LNCAP (cell line): ENCODE data around the gene ACBD4.

ENCODE experiments used
- TF ChIP-seq, protein P1 (sequence below): fragments of 450-650 bp; IDR thresholded peaks from 2 replicates; pipeline ENCODE4 v1.5.1; 2017; ENCODE audit warnings: mild to moderate bottlenecking

Gene ACBD4, protein sequence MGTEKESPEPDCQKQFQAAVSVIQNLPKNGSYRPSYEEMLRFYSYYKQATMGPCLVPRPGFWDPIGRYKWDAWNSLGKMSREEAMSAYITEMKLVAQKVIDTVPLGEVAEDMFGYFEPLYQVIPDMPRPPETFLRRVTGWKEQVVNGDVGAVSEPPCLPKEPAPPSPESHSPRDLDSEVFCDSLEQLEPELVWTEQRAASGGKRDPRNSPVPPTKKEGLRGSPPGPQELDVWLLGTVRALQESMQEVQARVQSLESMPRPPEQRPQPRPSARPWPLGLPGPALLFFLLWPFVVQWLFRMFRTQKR

DNA sequence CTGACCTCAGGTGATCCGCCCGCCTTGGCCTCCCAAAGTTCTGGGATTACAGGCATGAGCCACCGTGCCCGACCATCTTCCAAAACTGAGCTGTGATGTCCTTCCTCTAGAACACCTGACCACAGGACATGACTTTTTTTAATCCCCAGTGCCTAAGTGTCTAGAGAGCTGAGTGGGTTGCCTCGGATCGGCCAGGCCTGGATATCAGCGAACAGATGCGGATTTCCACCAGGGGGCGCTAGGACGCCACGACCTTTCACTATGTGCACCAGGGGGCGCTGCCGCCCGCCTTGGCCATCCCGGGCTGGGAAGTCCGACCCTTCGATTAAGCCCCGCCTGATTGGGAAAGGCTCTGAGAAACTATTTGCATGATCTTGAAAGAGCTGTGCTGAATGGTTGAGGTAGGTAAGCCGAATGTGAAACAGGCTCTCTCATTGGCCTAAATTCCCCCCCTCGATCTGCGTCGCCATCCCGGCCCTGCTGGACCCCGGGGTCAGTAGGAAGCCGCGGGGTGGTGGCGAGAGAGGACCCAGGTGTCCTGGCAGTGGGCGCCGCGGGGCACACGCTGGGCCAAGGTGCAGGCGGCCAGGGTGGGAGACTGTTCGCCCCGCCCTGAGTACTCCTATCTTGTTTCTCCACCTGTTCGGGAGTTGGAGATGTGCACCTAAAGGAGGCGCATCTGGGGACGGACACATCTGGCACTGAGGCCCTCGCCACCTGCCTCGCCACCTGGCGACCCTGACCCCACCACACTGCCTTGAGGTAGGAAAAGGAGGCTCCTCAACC, at the start of gene ACBD4:
ACBD4 (plus strand) TSS at position 496 of the 786 bp plus-strand sequence. CDS start 458 bp downstream, outside the sequence.
- TF ChIP-seq, protein P1, sequence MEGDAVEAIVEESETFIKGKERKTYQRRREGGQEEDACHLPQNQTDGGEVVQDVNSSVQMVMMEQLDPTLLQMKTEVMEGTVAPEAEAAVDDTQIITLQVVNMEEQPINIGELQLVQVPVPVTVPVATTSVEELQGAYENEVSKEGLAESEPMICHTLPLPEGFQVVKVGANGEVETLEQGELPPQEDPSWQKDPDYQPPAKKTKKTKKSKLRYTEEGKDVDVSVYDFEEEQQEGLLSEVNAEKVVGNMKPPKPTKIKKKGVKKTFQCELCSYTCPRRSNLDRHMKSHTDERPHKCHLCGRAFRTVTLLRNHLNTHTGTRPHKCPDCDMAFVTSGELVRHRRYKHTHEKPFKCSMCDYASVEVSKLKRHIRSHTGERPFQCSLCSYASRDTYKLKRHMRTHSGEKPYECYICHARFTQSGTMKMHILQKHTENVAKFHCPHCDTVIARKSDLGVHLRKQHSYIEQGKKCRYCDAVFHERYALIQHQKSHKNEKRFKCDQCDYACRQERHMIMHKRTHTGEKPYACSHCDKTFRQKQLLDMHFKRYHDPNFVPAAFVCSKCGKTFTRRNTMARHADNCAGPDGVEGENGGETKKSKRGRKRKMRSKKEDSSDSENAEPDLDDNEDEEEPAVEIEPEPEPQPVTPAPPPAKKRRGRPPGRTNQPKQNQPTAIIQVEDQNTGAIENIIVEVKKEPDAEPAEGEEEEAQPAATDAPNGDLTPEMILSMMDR, result peak; percentile 100

DNA sequence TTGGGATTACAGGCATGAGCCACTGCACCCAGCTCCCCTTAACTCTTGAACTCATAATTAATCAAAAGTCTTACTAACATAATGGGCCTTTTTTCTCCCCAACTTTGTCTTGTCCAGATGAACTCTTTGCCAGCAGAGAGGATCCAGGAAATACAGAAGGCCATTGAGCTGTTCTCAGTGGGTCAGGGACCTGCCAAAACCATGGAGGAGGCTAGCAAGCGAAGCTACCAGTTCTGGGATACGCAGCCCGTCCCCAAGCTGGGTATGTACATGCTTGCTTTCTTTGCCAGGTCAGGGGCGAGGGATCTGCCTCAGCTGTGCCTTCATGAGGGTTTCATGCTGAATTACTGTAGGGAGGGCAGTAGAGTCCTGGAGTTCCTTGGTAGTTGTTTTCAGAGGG, 49.1 kb upstream of the ACBD4 start:
- TF ChIP-seq, protein P1, result no peak

DNA sequence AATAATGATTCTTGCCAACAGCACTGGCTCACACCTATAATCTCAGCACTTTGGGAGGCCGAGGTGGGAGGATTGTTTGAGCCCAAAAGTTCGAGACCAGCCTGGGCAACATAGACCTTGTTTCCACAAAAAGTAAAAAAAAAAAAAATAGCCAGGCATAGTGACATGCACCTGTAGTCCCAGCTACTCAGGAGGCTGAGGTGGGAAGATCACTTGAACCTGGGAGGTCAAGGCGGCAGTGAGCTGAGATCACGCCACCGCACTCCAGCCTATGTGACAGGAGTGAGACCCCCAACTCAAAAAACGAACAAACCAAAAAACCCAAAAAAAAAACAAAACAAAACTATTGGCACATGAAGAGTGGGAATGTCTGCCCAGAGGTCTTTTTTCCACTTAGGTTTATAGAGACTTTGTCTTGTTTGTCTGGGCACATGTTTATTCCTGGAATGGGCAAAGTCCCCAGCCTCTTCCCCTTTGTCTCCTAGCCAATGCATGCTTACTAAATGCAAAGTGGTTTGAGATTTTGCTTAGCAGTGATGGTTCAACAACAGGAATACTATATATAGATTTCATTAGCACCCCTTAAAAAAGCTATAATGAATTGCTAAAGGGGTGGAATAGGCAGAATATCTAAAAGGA, 48.5 kb upstream of the ACBD4 start:
- TF ChIP-seq, protein P1, result no peak

DNA sequence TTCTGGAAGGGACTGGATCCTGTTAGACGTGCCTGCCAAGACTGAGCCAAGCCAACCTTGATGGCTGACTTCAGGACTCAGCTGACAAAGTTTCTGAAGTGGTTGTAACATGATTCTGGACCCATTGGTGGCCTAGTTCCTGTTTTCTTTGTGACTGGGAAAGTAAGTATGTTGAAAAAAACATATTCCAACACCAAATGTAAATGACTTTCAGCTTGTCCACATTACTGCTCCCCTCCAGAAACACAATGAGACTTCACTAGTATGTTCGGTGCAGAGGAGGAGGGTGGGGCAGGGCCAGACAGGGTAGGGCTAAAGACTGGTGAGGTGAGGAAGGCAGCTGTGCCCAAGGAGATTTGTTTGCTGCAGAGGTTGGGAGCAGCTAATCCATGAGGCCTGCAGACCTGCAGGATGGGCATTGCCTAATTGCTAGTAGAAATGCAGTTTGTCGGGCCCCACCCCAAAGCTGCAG, 47.9 kb upstream of the ACBD4 start:
- TF ChIP-seq, protein P1, result no peak

DNA sequence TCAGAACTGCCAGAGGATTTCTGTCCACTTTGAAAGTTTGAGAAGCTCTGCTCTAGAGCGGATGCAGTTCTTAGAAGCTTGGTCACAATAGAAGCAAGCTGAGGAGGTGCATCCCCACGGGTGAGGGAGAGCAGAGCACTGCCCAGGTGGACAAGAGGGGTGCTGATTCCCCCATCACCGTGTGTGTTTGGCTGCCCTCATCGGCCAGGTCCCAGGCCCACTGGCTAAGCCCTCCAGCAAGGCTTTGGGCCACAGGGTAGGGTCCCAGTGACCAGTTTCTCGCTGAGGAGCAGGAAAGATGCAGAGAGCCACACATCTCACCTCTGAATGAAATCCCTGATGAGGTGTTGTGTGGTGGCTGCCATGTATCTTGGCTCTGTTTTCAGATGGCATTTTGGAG, 47.5 kb upstream of the ACBD4 start:
- TF ChIP-seq, protein P1, result no peak

DNA sequence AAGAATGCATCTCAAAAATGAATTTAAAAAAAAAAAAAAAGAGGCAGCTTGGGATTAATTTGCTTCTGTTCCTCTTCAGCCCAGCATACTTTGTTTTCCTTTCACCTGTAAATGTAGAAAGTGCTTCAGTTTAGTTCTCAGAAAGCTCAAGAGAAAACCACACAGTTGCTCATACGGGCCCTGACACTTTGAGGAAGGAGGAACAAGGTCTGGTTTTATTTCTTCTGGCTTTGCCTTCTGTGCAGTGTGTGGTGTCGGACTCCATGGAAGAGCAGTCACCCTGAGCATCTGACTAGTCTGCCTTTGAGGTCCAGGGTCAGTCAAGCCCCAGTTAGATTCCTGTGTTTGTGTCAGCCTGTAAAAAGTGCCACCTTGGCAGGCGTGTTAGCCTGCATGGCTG, 46.7 kb upstream of the ACBD4 start:
- TF ChIP-seq, protein P1, result no peak

DNA sequence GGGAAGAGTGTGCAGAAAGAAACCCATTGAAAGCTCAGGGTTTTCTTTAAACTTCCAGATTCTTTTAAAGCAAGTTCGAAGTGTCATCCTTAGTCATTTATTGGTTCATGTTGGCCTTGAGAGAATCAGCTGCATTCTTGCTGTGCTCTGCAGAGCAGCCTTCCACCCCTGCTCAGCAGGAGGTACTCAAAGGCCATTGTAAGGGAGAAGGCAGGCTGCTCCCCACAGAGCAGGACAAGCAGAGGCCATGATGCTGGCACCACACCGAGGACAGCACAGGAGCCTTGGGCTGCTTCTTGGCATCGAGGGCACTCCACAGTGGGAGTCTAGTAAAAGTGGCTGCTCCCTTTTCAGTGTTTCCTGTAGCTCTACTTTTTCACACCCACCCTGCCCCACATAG, 44.8 kb upstream of the ACBD4 start:
- TF ChIP-seq, protein P1, result no peak
